Measurements from ENCODE around the gene HOXD12. TPM values are rescaled to one million over a fixed set of nuclear protein-coding genes. Genes with fewer than 3 reads are reported as not detected.

The HOXD12 gene
- total RNA-seq, 1 experiment from 2014 or later = 0.27 TPM

DNA sequence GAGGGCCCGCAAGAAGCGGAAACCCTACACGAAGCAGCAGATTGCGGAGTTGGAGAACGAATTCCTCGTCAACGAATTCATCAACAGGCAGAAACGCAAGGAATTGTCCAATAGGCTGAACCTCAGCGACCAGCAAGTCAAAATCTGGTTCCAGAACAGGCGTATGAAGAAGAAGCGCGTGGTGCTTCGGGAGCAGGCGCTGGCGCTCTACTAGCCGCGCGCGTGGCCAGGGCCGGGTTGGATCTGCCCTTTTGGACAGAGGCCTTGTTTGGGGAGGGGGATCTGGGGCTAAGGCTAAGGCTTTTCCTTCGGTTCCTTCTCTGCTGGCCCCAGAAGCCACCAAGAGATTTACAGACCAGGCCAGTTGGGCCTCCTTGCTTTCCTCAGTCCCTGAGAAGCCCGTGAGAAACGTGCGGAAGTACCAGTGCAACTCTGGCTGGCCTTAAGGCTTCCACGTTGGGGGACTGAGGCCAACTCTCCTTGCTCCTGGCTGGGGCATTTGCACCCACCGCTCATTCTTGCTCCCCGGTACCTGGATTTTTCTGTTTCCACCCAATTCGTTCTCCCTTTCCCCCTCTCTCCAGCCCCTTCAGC lies 1.0 kb downstream of the HOXD12 start:
- no peaks in the 10 kb centered on the region for H3K27me3 ChIP-seq (ENCODE audit: insufficient read depth, low read length)
- H3K4me2 ChIP-seq (ENCODE audit: low read length) = no peak overlapping the region
- no peaks in the 10 kb centered on the region for H3K9me3 ChIP-seq (ENCODE audit: control insufficient read depth in 1 of 2, insufficient read depth in 1 of 2, low read depth in 1 of 2, low read length in 2 of 2)
- H2AFZ ChIP-seq (ENCODE audit: low read depth, low read length, poor library complexity, severe bottlenecking) = no peak overlapping the region
- no peak for ATAC-seq
- no peak for DNase-seq (ENCODE audit: low read depth, low spot score)
- no peak overlapping the region for H3K27ac ChIP-seq (ENCODE audit: low read depth, low read length)
- ChIA-PET POLR2A (no interaction called here), CTCF (no interaction called here), RAD21 (ENCODE audit: low non-redundant PET in 1 of 2, low total read pairs in 2 of 2, uncharacterized antibody in 2 of 2, unreplicated experiment in 2 of 2) (no interaction called here)
- TF ChIP-seq, protein P1, sequence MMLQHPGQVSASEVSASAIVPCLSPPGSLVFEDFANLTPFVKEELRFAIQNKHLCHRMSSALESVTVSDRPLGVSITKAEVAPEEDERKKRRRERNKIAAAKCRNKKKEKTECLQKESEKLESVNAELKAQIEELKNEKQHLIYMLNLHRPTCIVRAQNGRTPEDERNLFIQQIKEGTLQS (IDR thresholded peaks at IDR 0.05) = no peak
- TF ChIP-seq, protein P2, sequence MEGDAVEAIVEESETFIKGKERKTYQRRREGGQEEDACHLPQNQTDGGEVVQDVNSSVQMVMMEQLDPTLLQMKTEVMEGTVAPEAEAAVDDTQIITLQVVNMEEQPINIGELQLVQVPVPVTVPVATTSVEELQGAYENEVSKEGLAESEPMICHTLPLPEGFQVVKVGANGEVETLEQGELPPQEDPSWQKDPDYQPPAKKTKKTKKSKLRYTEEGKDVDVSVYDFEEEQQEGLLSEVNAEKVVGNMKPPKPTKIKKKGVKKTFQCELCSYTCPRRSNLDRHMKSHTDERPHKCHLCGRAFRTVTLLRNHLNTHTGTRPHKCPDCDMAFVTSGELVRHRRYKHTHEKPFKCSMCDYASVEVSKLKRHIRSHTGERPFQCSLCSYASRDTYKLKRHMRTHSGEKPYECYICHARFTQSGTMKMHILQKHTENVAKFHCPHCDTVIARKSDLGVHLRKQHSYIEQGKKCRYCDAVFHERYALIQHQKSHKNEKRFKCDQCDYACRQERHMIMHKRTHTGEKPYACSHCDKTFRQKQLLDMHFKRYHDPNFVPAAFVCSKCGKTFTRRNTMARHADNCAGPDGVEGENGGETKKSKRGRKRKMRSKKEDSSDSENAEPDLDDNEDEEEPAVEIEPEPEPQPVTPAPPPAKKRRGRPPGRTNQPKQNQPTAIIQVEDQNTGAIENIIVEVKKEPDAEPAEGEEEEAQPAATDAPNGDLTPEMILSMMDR (IDR thresholded peaks at IDR 0.05 in 2 of 3, conservative IDR thresholded peaks at IDR 0.05 in 1 of 3; ENCODE audit: borderline replicate concordance in 1 of 3, insufficient read depth in 1 of 3, low read depth in 2 of 3, low read length in 2 of 3) = no peak
- no peak for TF ChIP-seq POLR2AphosphoS5 (IDR thresholded peaks at IDR 0.05; ENCODE audit: low read depth, low read length)
- no peaks in the 10 kb centered on the region for H3K36me3 ChIP-seq (ENCODE audit: control insufficient read depth in 1 of 2, insufficient read depth in 2 of 2, low read length in 2 of 2)
- no peaks in the 10 kb centered on the region for H3K79me2 ChIP-seq (ENCODE audit: insufficient read depth, low read length)
- intact Hi-C loops (cut with micrococcal nuclease) = no loop called here
- no peaks in the 10 kb centered on the region for H3K9me2 ChIP-seq (ENCODE audit: insufficient read depth)
- H3K4me1 ChIP-seq (ENCODE audit: control insufficient read depth in 1 of 2, insufficient read depth in 2 of 2, low read length in 2 of 2) = peaks cover 5 to 18% of the 10 kb centered on the region in 2 experiments; a peak in 3 of 4 replicates
- no peaks in the 10 kb centered on the region for H4K20me1 ChIP-seq (ENCODE audit: insufficient read depth)
- H3K9ac ChIP-seq (ENCODE audit: low read length) = no peak overlapping the region
- no peak overlapping the region for H3K4me3 ChIP-seq (replicated peaks in 1 of 2; ENCODE audit: low read depth in 1 of 2, low read length in 2 of 2)
- BruUV-seq (replicated peaks) = no TSS peak

DNA sequence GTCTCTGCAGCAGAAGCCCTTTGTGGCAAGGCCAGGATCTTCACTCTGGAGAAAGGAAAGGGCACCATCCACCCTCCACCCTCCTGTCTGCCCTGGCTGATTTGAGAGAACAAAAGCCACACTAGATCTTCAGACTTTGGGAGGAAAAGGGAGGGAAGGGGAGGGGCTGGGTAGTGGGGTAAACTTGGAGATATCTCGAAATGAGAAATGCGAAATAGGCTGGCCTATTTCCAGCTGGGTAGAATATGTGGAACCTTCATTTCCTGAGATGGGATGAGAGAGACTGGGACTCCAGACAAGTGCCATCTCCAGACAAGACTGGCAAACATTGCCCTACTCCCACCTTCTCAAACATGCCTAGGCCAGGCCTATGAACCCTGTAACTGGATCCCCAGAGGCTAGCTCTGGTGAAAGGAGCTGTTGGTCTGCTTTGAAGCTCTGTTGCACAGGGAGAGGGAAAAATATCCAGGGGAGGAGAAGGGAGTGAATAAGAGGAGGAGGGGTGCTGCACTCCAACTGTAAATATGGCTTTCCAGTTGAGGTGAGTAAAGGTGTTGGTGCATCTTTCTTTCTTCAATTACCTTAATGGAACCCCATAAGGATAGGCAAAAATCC lies 1.7 kb downstream of the HOXD12 start:
- H3K4me2 ChIP-seq (ENCODE audit: low read length) = no peak overlapping the region
- H3K9ac ChIP-seq (ENCODE audit: low read length) = no peak overlapping the region
- CTCF ChIA-PET = interaction anchor here (1.5 kb wide), 1 partner anchor 10 kb away, joined by 7 read pairs; no protein-coding TSS in a partner anchor
- peaks cover 5 to 20% of the 10 kb centered on the region in 2 experiments; a peak in 3 of 4 replicates for H3K4me1 ChIP-seq (ENCODE audit: control insufficient read depth in 1 of 2, insufficient read depth in 2 of 2, low read length in 2 of 2)
- H3K27ac ChIP-seq (ENCODE audit: low read depth, low read length) = no peak overlapping the region
- no peaks in the 10 kb centered on the region for H4K20me1 ChIP-seq (ENCODE audit: insufficient read depth)
- intact Hi-C loops (cut with micrococcal nuclease) = no loop called here
- DNase-seq (ENCODE audit: low read depth, low spot score) = no peak
- H3K27me3 ChIP-seq (ENCODE audit: insufficient read depth, low read length) = no peaks in the 10 kb centered on the region
- no peaks in the 10 kb centered on the region for H3K79me2 ChIP-seq (ENCODE audit: insufficient read depth, low read length)
- no TSS peak for BruUV-seq (replicated peaks)
- H3K9me3 ChIP-seq (ENCODE audit: control insufficient read depth in 1 of 2, insufficient read depth in 1 of 2, low read depth in 1 of 2, low read length in 2 of 2) = no peaks in the 10 kb centered on the region
- no peak for ATAC-seq
- no peak overlapping the region for H2AFZ ChIP-seq (ENCODE audit: low read depth, low read length, poor library complexity, severe bottlenecking)
- no peak overlapping the region for H3K4me3 ChIP-seq (replicated peaks in 1 of 2; ENCODE audit: low read depth in 1 of 2, low read length in 2 of 2)
- H3K9me2 ChIP-seq (ENCODE audit: insufficient read depth) = no peaks in the 10 kb centered on the region
- POLR2A ChIA-PET = no interaction called here
- no peaks in the 10 kb centered on the region for H3K36me3 ChIP-seq (ENCODE audit: control insufficient read depth in 1 of 2, insufficient read depth in 2 of 2, low read length in 2 of 2)
- RAD21 ChIA-PET (ENCODE audit: low non-redundant PET in 1 of 2, low total read pairs in 2 of 2, uncharacterized antibody in 2 of 2, unreplicated experiment in 2 of 2) = no interaction called here
- TF ChIP-seq CBX3 (IDR thresholded peaks at IDR 0.05; ENCODE audit: low read depth) = no peak
- no peak for TF ChIP-seq SP1 (IDR thresholded peaks at IDR 0.05; ENCODE audit: low read depth)
- no peak for TF ChIP-seq CEBPB (IDR thresholded peaks at IDR 0.05; ENCODE audit: low read depth)
- TF ChIP-seq, protein P1 (IDR thresholded peaks at IDR 0.05) = no peak
- TF ChIP-seq, protein P2 (IDR thresholded peaks at IDR 0.05 in 2 of 3, conservative IDR thresholded peaks at IDR 0.05 in 1 of 3; ENCODE audit: borderline replicate concordance in 1 of 3, insufficient read depth in 1 of 3, low read depth in 2 of 3, low read length in 2 of 3) = no peak
- TF ChIP-seq POLR2A (IDR thresholded peaks at IDR 0.05; ENCODE audit: borderline replicate concordance, extremely low read depth, insufficient read depth, insufficient read length) = no peak
- TF ChIP-seq YY1 (IDR thresholded peaks at IDR 0.05; ENCODE audit: extremely low read depth, insufficient replicate concordance, low read depth, low read length) = no peak

All from HCT116 (cell line).